ACC112 (cell line): ENCODE data around the gene GALNT7.

Experiments
- H2AFZ ChIP-seq: fragments of 200-600 bp; sonication (generic); one replicate; pipeline ENCODE4 v1.6.0; 2017; ENCODE audit warnings: antibody characterized with exemption, low read length; ENCODE audit not compliant: unreplicated experiment
- H3K27ac ChIP-seq: fragments of 200-600 bp; sonication (generic); 2 replicates; pipeline ENCODE4 v1.5.1; 2014; ENCODE audit warnings: low read depth, mild to moderate bottlenecking, antibody characterized with exemption, low read length, moderate library complexity
- H3K27me3 ChIP-seq: fragments of 200-600 bp; sonication (generic); 2 replicates; pipeline ENCODE4 v1.6.1; 2014; ENCODE audit warnings: mild to moderate bottlenecking, antibody characterized with exemption, low read length, moderate library complexity, mixed read lengths; ENCODE audit not compliant: insufficient read depth
- H3K36me3 ChIP-seq: fragments of 200-600 bp; sonication (generic); 2 replicates; pipeline ENCODE4 v1.6.1; 2016; ENCODE audit warnings: mild to moderate bottlenecking, antibody characterized with exemption, low read length, moderate library complexity, mixed read lengths; ENCODE audit not compliant: insufficient read depth
- H3K4me1 ChIP-seq: fragments of 200-600 bp; sonication (generic); one replicate; pipeline ENCODE4 v1.6.1; 2016; ENCODE audit warnings: low read length, mixed read lengths; ENCODE audit not compliant: insufficient read depth, unreplicated experiment, control insufficient read depth
- H3K4me3 ChIP-seq: fragments of 200-600 bp; sonication (generic); 2 replicates; pipeline ENCODE4 v1.5.1; 2014; ENCODE audit warnings: mild to moderate bottlenecking, low read depth, low read length
- H3K79me2 ChIP-seq: fragments of 200-600 bp; sonication (generic); one replicate; pipeline ENCODE4 v1.6.0; 2016; ENCODE audit warnings: low read length; ENCODE audit not compliant: control insufficient read depth, unreplicated experiment, insufficient read depth

The GALNT7 gene

GRCh38 chr4:173370477-173371291, 202.1 kb downstream of the GALNT7 start, which contains the start of gene SAP30:
Gene SAP30, plus strand, starts transcription at chr4:173370954. Its CDS starts 229 bp downstream, at chr4:173371183.
- H3K79me2 ChIP-seq, result peaks cover 48% of the 10 kb centered on the region
- peaks cover 14% of the 10 kb centered on the region for H3K4me1 ChIP-seq
- H3K27ac ChIP-seq, result peak within 1 kb of the TSS; percentile 96
- no peaks in the 10 kb centered on the region for H3K36me3 ChIP-seq
- peak within 1 kb of the TSS; percentile 79 for H3K4me3 ChIP-seq
- no peaks in the 10 kb centered on the region for H3K27me3 ChIP-seq
- peak within 1 kb of the TSS; percentile 76 for H2AFZ ChIP-seq

- Histone ChIP-seq H3K4me1 (peaks cover 13% of the 10 kb centered on the region), H3K79me2 (peaks cover 51% of the 10 kb centered on the region), H3K36me3 (no peaks in the 10 kb centered on the region), H3K27ac (peak overlapping the region; percentile 53), H2AFZ (peak overlapping the region; percentile 57), H3K4me3 (peak overlapping the region; percentile 79), H3K27me3 (no peaks in the 10 kb centered on the region)
These were observed 202.9 kb downstream of the GALNT7 start for GRCh38 chr4:173371292-173372192.
